GM23248 (cell line): ENCODE measurements around the gene FBXO10.

Experiments used
- EZH2 ChIP-seq: fragments of 200-600 bp; sonication (generic); IDR thresholded peaks from 2 replicates; pipeline ENCODE4 v1.6.1; 2018; ENCODE audit warnings: antibody characterized with exemption, mild to moderate bottlenecking; ENCODE audit not compliant: insufficient read depth, poor library complexity, severe bottlenecking
- EZH2phosphoT487 ChIP-seq: fragments of 200-600 bp; sonication (generic); IDR thresholded peaks from 2 replicates; pipeline ENCODE4 v1.6.1; 2018; ENCODE audit warnings: antibody characterized with exemption, moderate library complexity, mild to moderate bottlenecking, low read depth; ENCODE audit not compliant: insufficient read depth

GRCh38 chr9:37611014-37611413 lies 34.8 kb upstream of the FBXO10 start:
- no peak for TF ChIP-seq EZH2
- no peak for TF ChIP-seq EZH2phosphoT487
